DMS53 (cell line): ENCODE results near the gene ADAMTS2.

Experiments
- DNase-seq: peaks from one replicate; lab custom pipeline; 2025; lab: John Stamatoyannopoulos, UW

Gene ADAMTS2

DNA sequence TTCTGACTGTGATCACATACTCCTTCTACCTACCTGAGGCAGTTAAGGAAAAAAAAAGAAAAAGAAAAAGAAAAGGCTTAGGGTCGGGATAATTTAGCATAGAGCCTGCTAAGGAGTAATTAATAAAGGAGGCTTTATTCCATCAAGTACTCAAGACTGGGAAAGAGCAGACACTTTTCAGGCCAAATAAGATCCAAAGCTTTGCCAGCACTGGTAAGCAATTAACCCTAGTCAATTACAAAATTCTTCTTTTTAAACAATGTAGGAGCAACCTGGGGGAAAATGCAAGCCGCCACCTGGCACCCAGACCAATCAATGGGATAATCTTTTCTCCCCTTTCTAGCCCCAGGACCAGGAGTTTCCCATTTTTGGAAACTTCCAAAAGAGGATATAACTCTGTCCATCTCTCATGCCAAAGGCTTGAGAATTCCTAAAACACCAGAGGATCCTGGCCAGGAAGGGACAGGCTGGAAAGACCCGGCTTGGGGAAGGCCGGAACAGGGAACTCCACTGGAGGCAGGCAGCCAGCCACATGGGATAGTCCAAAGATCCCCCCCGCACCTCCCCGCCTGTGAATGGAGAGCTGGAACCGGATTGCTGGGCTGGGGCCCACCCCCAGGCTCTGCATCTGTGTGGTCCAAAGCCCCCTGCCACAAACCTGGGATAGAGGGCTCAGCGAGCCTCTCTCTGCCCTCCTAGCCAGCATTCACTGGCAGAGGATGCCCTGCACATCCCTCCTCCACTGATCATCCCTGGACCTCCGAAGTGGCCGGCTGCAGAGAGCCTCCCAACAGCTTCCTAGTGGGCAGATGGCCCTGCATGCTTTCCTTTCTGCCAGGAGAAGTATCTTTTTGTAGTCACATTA lies 167.3 kb downstream of the ADAMTS2 start:
- no peak for DNase-seq

- no peak for DNase-seq
Observed at GRCh38 chr5:179176571-179177230, 168.6 kb downstream of the ADAMTS2 start.

- no peak for DNase-seq
Observed at GRCh38 chr5:179176166-179176565, 169.1 kb downstream of the ADAMTS2 start.

DNA sequence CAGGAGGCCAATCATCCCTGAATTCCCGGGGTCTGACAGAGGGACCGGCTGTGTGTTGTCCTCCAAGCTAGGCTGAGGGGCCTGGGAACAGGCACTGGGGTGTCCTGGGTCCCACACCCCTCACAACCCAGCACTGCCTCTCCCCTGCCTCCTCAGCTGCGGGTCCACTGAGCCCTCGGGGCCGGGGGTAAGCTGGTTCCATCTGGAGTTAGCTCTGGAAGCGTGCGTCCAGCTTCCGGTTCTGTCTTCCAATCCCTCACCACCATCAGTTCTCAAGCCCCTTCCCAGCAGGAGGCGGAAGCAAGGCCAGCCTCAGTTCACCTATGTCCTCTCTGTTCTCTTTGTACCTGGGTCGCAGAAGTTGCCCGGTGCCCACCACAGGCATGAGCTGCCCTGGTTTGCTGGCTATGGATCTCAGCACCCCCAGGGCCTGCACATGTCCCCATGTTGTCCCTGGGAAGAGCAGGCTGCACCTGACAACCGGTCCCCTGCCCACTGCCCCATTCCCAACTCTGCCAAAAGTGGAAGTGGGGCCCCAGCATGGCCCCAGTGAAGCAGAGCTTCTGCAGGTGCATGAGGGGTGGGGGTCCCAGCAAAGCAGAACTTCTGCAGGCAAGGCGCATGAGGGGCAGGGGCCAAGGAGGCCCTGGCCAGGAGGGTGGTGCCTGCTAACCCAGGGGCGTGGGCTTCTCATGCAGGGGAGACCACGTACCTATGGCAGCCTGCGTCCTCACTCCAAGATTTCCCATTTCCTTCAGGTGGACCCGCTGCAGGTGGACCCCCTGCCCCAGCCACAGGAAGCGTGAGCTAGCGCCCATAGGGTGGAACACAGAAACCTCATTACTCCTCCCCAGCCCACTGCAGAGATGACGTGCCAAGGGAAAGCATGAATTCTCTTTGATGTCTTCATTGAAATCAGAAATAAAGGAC lies 173.2 kb downstream of the ADAMTS2 start:
- no peak for DNase-seq

DNA sequence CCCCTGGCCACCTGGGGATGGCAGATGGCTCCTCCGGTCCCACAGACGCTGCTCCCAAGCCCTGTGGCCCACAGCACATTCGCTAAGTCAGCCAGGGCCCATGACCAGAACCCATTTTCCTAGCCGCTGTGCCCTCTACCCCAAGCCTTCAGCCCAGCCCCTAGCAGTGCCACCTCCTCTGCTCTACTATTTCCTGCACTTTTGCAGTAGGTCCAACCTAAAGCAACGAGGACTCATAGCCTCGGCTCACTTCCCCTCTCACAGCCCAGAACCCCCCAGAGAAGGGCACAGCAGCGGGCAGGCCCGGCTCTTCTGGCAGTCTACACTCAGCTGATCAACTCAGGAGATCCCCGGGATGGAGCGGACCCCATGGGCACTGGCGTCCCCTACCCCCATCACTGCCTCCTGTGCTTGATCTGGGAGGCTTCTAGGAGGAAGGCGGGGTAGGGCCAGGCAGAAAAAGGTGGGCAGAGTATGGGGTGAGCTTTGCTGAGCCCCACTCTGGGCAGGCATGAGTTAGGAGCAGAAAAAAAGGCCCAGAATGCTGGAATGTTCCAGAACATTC lies 173.9 kb downstream of the ADAMTS2 start:
- no peak for DNase-seq

- no peak for DNase-seq
Observed at GRCh38 chr5:179170606-179171005, 174.7 kb downstream of the ADAMTS2 start.

- no peak for DNase-seq
Observed at GRCh38 chr5:179169836-179170235, 175.4 kb downstream of the ADAMTS2 start.

DNA sequence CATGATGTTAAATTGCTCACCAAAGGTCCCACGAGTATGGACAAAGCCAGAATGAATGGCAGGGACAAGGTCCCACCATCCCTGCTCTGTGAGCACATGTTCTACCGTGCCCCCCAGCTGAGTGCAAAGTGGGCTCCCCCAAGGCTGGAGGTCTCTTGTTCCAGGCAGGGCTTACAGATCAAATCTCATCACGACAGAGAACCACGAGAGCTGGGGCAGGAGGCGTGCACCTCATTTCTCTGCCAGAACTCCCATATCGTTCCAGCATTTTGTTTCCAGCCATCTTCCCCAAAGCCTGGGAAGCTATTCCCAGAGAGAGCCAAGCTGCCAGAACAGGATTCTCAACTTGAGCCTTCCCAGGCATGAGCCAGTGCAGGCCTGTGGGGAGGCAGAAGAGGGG lies 176.6 kb downstream of the ADAMTS2 start:
- no peak for DNase-seq

GRCh38 chr5:179167871-179168451 lies 177.3 kb downstream of the ADAMTS2 start:
- DNase-seq = no peak

DNA sequence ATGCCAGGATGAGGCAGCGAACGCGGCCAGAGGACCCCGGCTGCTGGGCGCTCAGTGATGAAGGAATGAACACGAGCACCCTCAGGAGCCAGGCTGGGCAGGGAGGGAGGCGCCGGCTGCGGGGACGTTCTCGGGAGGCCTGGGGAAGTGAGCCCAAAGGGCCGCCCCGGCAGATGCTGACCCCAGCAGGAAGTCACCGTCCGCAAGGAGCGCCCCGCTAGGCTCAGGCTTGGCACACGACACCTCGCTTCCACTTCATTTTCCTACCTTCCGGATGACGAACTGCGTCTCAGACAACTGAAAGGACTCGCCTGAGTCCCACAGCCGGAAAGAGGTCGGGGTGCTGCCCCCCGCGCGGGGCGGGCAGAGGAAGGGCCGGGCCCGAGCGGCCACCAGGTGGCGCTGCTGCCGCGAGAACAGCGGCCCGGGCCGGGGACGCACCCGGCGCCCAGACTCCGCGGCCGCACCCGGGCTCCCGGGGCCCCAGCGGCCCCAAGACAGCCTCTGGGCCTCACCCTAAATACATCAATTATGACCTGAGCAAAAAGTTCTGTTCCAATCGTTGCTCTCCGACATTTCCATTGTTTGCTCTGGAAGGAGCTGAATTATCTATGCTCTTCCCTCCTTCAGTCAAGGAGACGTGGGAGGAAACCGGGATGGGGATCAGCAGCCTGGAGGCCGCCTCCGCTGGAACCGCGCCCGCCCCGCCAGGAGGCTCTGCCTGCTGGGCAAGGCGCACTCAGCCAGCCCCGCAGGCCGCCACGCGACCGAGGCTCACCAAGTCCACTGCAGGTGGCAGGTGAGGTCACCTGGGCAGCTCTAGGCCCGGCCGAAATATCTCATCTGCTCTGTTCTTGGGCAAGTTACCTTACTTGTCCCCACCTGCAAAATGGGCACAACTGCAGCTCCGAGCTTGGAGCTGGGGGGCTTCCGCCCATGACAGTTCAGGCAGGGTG lies 178.1 kb downstream of the ADAMTS2 start:
- DNase-seq = no peak

DNA sequence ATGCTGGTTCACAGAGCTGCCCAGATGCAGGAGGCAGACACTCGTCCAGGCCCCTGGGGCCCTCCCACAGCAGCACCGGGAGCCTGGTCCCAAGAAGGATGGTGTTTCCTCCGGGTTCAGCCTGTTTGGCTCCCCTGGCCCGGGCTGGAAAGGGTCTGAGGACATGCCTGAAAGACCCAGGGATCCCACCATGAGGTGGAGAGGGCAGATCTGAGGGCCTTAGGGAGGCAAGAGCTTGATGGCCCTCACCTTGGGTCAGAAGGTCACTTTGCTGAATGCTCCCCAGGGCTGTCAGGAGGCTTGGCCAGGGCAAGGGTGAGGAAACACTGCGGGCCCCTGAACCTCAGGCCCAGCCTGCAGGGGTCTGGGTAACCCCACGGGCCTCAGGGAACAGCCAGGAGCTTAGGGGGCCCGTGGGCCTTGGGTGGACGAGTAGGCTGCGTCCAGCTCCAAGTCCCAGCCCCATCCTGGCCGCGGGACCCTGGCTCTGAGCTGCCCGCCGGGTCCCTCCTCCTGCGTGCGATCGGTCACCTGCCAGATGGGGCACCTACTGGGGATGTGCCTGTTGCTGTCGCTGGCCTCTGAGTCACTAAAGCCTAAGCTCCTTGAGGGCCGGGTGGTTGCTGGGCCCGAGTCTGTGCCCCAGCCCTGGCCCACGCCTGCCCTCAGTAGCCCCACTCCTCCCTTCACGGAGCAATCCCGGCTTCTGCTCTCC lies 178.9 kb downstream of the ADAMTS2 start:
- no peak for DNase-seq

DNA sequence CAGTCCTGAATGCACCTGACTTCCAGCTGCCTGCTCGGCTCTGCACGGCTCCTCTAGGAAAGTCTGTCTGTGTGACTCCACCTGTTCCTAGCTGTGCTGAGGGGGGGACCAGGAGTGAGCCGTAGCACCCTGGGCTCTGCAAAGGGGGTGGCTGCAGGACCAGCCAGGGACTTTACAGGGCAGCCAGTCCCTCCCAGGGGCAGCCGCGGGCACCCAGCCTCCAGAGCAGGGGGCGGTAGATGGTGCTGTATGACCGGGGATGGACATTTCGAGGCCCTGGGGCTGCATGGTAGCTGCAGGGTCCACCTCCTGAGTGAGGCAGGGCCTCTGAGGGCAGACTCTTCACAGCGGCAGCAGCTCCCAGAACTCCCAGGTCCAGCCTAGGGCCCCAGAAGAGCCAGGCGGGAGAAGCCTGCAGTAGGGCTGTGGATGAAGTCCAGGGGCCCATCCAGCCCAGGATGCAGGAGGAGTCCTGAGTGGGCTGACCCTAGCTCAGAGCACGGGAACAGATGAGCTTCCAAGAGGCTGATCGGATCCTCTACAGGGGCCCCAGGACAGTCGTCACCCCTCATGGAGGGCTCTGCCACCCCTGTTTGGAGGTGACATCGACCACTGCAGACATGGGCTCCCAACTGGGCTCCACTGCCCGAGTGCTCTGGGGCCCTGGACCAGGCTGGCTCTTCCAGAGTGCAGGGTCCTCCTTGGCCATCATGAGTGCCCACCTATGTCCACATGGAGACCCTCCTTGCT lies 179.7 kb downstream of the ADAMTS2 start:
- no peak for DNase-seq

- DNase-seq = no peak
Observed at GRCh38 chr5:179164331-179165311, 180.6 kb downstream of the ADAMTS2 start.

DNA sequence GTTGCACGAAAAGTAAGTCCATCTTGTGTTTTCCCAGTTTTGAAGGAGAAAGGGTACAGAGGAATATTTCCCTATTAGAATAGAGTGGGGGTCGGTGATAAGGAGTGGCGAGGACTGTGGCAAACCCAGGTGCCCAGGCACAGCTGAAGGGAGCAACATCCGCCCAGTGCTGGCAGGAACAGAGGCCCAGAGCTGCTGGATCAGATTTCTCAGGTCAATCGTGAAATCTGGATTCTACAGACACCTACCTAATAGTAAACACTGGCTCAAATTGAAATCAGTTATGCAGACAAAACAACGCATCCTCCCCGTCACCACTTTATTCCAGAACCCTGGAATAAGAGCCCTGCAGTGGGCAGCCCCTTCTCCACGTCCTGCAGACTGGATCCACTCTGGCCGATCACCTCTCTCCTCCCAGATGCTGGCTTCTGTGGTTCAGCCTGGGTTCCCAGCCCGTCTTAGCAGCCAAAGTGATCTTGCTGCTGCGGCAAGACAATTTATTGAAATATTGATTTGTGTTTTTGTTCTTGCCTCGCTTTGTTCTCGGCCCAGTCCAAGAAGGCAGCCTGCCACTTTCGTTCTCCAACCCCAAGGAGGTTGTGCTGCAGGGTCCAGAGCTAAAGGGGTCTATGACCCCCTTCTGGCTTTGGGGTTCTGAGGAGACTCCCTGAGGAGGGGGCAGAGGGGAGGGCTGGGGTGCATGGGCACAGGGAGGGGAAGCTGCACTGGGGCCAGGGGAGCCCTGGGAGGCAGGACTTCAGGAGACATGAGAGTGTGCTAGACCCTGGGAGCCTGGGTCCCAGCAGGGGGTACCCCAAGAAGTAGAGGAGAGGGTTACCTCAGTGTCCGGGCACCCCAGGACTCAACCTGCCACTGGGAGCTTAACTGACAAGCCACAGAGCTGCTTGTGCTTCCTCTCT lies 181.8 kb downstream of the ADAMTS2 start:
- DNase-seq = no peak

- no peak for DNase-seq
Observed at GRCh38 chr5:179162351-179163235, 182.7 kb downstream of the ADAMTS2 start.

- DNase-seq = no peak
Observed at GRCh38 chr5:179161901-179162300, 183.4 kb downstream of the ADAMTS2 start.
